H9 (cell line): Measurements from ENCODE around the gene SRGAP3. TPM values are rescaled to one million over a fixed set of nuclear protein-coding genes. Genes with fewer than 3 reads are reported as not detected.

Experiments used
- DNase-seq: peaks from one replicate; pipeline ENCODE4 v3.0.0-alpha.2; 2017
- H2AFZ ChIP-seq: one replicate; pipeline ENCODE4 v1.6.1; 2013; ENCODE audit warnings: mild to moderate bottlenecking, low read length, control low read depth, moderate library complexity
- H2AK5ac ChIP-seq: 2 replicates; pipeline ENCODE4 v1.6.1; 2013; ENCODE audit warnings: low read length, control low read depth, mixed read lengths; ENCODE audit not compliant: insufficient read length
- H2BK120ac ChIP-seq: one replicate; pipeline ENCODE4 v1.6.1; 2013; ENCODE audit warnings: low read depth, mild to moderate bottlenecking, low read length, control low read depth, inconsistent platforms; ENCODE audit not compliant: poor library complexity, severe bottlenecking
- H2BK12ac ChIP-seq: 2 replicates; pipeline ENCODE4 v1.6.1; 2013; ENCODE audit warnings: low read length, control low read depth, mixed read lengths, low read depth; ENCODE audit not compliant: insufficient read length
- H2BK15ac ChIP-seq: 2 replicates; pipeline ENCODE4 v1.6.1; 2013; ENCODE audit warnings: low read depth, low read length, control low read depth
- H2BK20ac ChIP-seq: one replicate; pipeline ENCODE4 v1.6.1; 2013; ENCODE audit warnings: low read depth, mild to moderate bottlenecking, low read length, control low read depth, inconsistent platforms; ENCODE audit not compliant: poor library complexity, severe bottlenecking
- H2BK5ac ChIP-seq: 2 replicates; pipeline ENCODE4 v1.6.1; 2013; ENCODE audit warnings: low read length, control low read depth, mixed read lengths; ENCODE audit not compliant: insufficient read length
- H3K14ac ChIP-seq: 2 replicates; pipeline ENCODE4 v1.6.1; 2013; ENCODE audit warnings: low read length, control low read depth; ENCODE audit not compliant: insufficient read depth
- H3K18ac ChIP-seq: 2 replicates; pipeline ENCODE4 v1.6.1; 2013; ENCODE audit warnings: low read depth, mild to moderate bottlenecking, mixed read lengths, low read length, control low read depth; ENCODE audit not compliant: insufficient read length
- H3K23ac ChIP-seq: 2 replicates; pipeline ENCODE4 v1.6.1; 2013; ENCODE audit warnings: low read length, control low read depth, mixed read lengths, low read depth; ENCODE audit not compliant: insufficient read length
- H3K23me2 ChIP-seq: 2 replicates; pipeline ENCODE4 v1.6.1; 2013; ENCODE audit warnings: low read depth, mild to moderate bottlenecking, mixed read lengths, low read length, control low read depth; ENCODE audit not compliant: insufficient read length, poor library complexity, severe bottlenecking
- H3K27ac ChIP-seq: 2 replicates; pipeline ENCODE4 v1.5.1; 2013; ENCODE audit warnings: low read length, control low read depth, mixed read lengths, low read depth; ENCODE audit not compliant: insufficient read length
- H3K27me3 ChIP-seq: 2 replicates; pipeline ENCODE4 v1.6.1; 2013; ENCODE audit warnings: low read length, control low read depth, inconsistent platforms; ENCODE audit not compliant: insufficient read depth
- H3K4ac ChIP-seq: 2 replicates; pipeline ENCODE4 v1.6.1; 2013; ENCODE audit warnings: low read depth, mild to moderate bottlenecking, control low read depth, inconsistent platforms, low read length, moderate library complexity
- H3K4me1 ChIP-seq: 2 replicates; pipeline ENCODE4 v1.6.1; 2013; ENCODE audit warnings: low read length, control low read depth, inconsistent platforms; ENCODE audit not compliant: insufficient read depth
- H3K4me2 ChIP-seq: 2 replicates; pipeline ENCODE4 v1.6.1; 2013; ENCODE audit warnings: low read length, control low read depth, mixed read lengths; ENCODE audit not compliant: insufficient read length, insufficient read depth
- H3K56ac ChIP-seq: 2 replicates; pipeline ENCODE4 v1.6.1; 2013; ENCODE audit warnings: low read depth, mild to moderate bottlenecking, mixed read lengths, low read length, control low read depth; ENCODE audit not compliant: insufficient read length
- H3K79me1 ChIP-seq: 2 replicates; pipeline ENCODE4 v1.6.1; 2013; ENCODE audit warnings: low read depth, mild to moderate bottlenecking, moderate library complexity, low read length, control low read depth, inconsistent platforms; ENCODE audit not compliant: insufficient read depth, poor library complexity, severe bottlenecking
- H3K79me2 ChIP-seq: 2 replicates; pipeline ENCODE4 v1.6.1; 2013; ENCODE audit warnings: low read length, control low read depth, inconsistent platforms; ENCODE audit not compliant: insufficient read depth
- H3K9ac ChIP-seq: 2 replicates; pipeline ENCODE4 v1.6.1; 2013; ENCODE audit warnings: low read length, control low read depth, mixed read lengths; ENCODE audit not compliant: insufficient read length; ENCODE audit errors: extremely low read depth
- H3K9me3 ChIP-seq: one replicate; pipeline ENCODE4 v1.6.1; 2013; ENCODE audit warnings: low read depth, low read length, inconsistent platforms; ENCODE audit not compliant: control insufficient read depth
- H3T11ph ChIP-seq: one replicate; pipeline ENCODE4 v1.6.1; 2013; ENCODE audit warnings: mild to moderate bottlenecking, low read length, control low read depth, inconsistent platforms
- H4K20me1 ChIP-seq: one replicate; pipeline ENCODE4 v1.6.1; 2013; ENCODE audit not compliant: control insufficient read depth, insufficient read length, insufficient read depth
- H4K5ac ChIP-seq: 2 replicates; pipeline ENCODE4 v1.6.1; 2013; ENCODE audit warnings: low read depth, mild to moderate bottlenecking, mixed read lengths, low read length, control low read depth; ENCODE audit not compliant: insufficient read length
- H4K8ac ChIP-seq: replicated peaks from 2 replicates; pipeline ENCODE4 v1.6.1; 2013; ENCODE audit warnings: low read length, control low read depth, mixed read lengths, low read depth; ENCODE audit not compliant: insufficient read length
- H4K91ac ChIP-seq: 2 replicates; pipeline ENCODE4 v1.6.1; 2013; ENCODE audit warnings: low read depth, mild to moderate bottlenecking, moderate library complexity, mixed read lengths, low read length, control low read depth; ENCODE audit not compliant: insufficient read length
- H3K27ac Mint-ChIP-seq, 3 experiments: 2 replicates in 2 of 3; 3 replicates in 1 of 3; pipeline ENCODE4 v1.8.0; 2020 to 2021; ENCODE audit warnings: mixed read lengths in 3 of 3, mild to moderate bottlenecking in 1 of 3, moderate library complexity in 1 of 3
- H3K27me3 Mint-ChIP-seq: 2 replicates; pipeline ENCODE4 v1.8.0; 2021; ENCODE audit warnings: low read depth, mild to moderate bottlenecking, moderate library complexity, mixed read lengths
- H3K36me3 Mint-ChIP-seq, 3 experiments: 2 replicates in 2 of 3; 3 replicates in 1 of 3; pipeline ENCODE4 v1.8.0; 2020 to 2021; ENCODE audit warnings: low read depth in 3 of 3, mixed read lengths in 3 of 3; ENCODE audit not compliant: insufficient read depth in 1 of 3
- H3K4me1 Mint-ChIP-seq, 2 experiments: 2 replicates each; pipeline ENCODE4 v1.8.0; 2020; ENCODE audit warnings: mixed read lengths in 2 of 2
- H3K4me3 Mint-ChIP-seq, 2 experiments: 2 replicates in 1 of 2; 3 replicates in 1 of 2; pipeline ENCODE4 v1.8.0; 2020 to 2021; ENCODE audit warnings: mild to moderate bottlenecking in 2 of 2, mixed read lengths in 2 of 2, moderate library complexity in 1 of 2
- H3K9me3 Mint-ChIP-seq, 2 experiments: 2 replicates in 1 of 2; 3 replicates in 1 of 2; pipeline ENCODE4 v1.8.0; 2020; ENCODE audit warnings: mild to moderate bottlenecking in 2 of 2, mixed read lengths in 2 of 2, moderate library complexity in 1 of 2
- CTCF ChIP-seq: fragments of 200-600 bp; sonication (generic); conservative IDR thresholded peaks from 3 replicates; pipeline ENCODE4 v1.8.0; 2021; ENCODE audit warnings: antibody characterized with exemption, mild to moderate bottlenecking
- WGBS: extraction: QIAGEN DNeasy Blood & Tissue Kit; methylation state at CpG from one replicate; pipeline ENCODE4 v1.1.7; 2013; ENCODE audit warnings: missing lambda C conversion rate, low lambda C conversion rate, mixed read lengths; ENCODE audit not compliant: insufficient read length; ENCODE audit errors: extremely low coverage; 5-methylcytosine and 5-hydroxymethylcytosine counted together
- total RNA-seq: library from RNA; stranded (reverse); gene quantifications from 2 replicates; pipeline ENCODE4 v1.2.1, GENCODE V29; 2021

Gene SRGAP3
- total RNA-seq, 1 experiment from 2014 or later, result 3.4 TPM

GRCh38 chr3:9169326-9169725, 80.1 kb downstream of the SRGAP3 start:
- Histone ChIP-seq H3K9ac (no peak overlapping the region), H3K27me3 (no peaks in the 10 kb centered on the region), H3K79me1 (no peaks in the 10 kb centered on the region), H3K18ac (no peak overlapping the region), H3K23ac (no peak overlapping the region), H3K4me1 (peaks cover 7% of the 10 kb centered on the region; the same call in 1 of the 2 replicates), H3K14ac (no peak overlapping the region), H3K4ac (no peak overlapping the region), H2BK12ac (no peak overlapping the region), H2BK120ac (no peak overlapping the region), H2AK5ac (no peak overlapping the region), H3K27ac (no peak overlapping the region), H2BK20ac (no peak overlapping the region), H3K9me3 (no peaks in the 10 kb centered on the region), H3T11ph (no peak overlapping the region), H3K79me2 (no peaks in the 10 kb centered on the region), H3K56ac (no peak overlapping the region), H2AFZ (no peak overlapping the region), H4K20me1 (no peaks in the 10 kb centered on the region), H2BK5ac (no peak overlapping the region), H2BK15ac (no peak overlapping the region), H4K8ac (no peak overlapping the region), H3K4me2 (no peak overlapping the region), H3K23me2 (no peaks in the 10 kb centered on the region), H4K91ac (no peak overlapping the region), H4K5ac (no peak overlapping the region)
- Mint-ChIP-seq H3K36me3 (no peaks in the 10 kb centered on the region), H3K9me3 (no peaks in the 10 kb centered on the region), H3K4me1 (peaks cover 2 to 9% of the 10 kb centered on the region in 2 experiments; a peak in 3 of 4 replicates), H3K27ac (no peak overlapping the region), H3K4me3 (no peak overlapping the region), H3K27me3 (no peaks in the 10 kb centered on the region; the same call in 1 of the 2 replicates)
- DNase-seq, result no peak
- WGBS, result no CpG with 5 or more reads among the region's 1 CpG
- TF ChIP-seq CTCF, result no peak
